Ishikawa (cell line): ENCODE data around the gene INSL3.

ENCODE experiments used
- EP300 ChIP-seq: IDR thresholded peaks from 2 replicates; pipeline ENCODE4 v1.6.1; 2012; ENCODE audit warnings: borderline replicate concordance
- FOXM1 ChIP-seq: IDR thresholded peaks from 2 replicates; pipeline ENCODE4 v1.6.1; 2012; ENCODE audit warnings: low read depth, borderline replicate concordance
- MAX ChIP-seq: IDR thresholded peaks from 2 replicates; pipeline ENCODE4 v1.6.1; 2012
- RAD21 ChIP-seq: IDR thresholded peaks from 2 replicates; pipeline ENCODE4 v1.6.1; 2012; ENCODE audit warnings: low read depth
- REST ChIP-seq: IDR thresholded peaks from 2 replicates; pipeline ENCODE4 v1.6.1; 2012; ENCODE audit warnings: low read depth, mild to moderate bottlenecking
- TAF1 ChIP-seq: IDR thresholded peaks from 2 replicates; pipeline ENCODE4 v1.6.1; 2012; ENCODE audit warnings: low read depth, mild to moderate bottlenecking
- YY1 ChIP-seq: IDR thresholded peaks from 2 replicates; pipeline ENCODE4 v1.6.1; 2012; ENCODE audit warnings: low read depth

- TF ChIP-seq EP300 (no peak), REST (no peak), YY1 (no peak), RAD21 (no peak), MAX (no peak), TAF1 (no peak), FOXM1 (no peak)
Observed at GRCh38 chr19:17843908-17844490, 22.7 kb upstream of the INSL3 start.
